ENCODE data around the gene NT5C.

NT5C gene

GRCh38 chr17:75102385-75102821 lies 29.1 kb downstream of the NT5C start:
- intact Hi-C loops (cut with DNase I) = no loop called here

GRCh38 chr17:75099881-75100595 lies 31.5 kb downstream of the NT5C start:
- intact Hi-C loops (cut with DNase I) = no loop called here
- DNase-seq = no peak

More at GRCh38 chr17:75102385-75102821, 29.1 kb downstream of the NT5C start:
- peak in 1 of 42 donors; percentile 39 for DNase-seq

DNA sequence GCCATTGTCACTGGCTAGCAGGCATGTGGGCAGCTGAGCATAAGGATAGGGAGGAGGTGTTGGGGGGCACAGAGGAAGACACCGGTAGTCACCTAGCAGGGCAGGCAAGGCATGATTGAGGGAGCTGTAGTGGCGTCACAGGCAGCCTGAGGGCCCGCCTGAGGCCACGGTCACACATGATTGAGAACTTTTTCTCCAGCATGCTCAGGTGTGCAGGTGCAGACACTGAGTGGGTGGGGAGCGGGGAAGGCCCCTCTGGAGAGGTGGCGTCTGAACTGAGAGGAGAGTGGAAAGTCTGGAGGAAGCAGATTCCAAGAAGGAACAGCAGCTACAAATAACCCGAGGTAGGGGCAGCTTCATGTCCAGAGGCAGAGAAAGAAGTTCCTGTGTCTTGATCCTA lies 32.7 kb downstream of the NT5C start:
- intact Hi-C loops (cut with DNase I) = no loop called here
- no peak for DNase-seq

DNA sequence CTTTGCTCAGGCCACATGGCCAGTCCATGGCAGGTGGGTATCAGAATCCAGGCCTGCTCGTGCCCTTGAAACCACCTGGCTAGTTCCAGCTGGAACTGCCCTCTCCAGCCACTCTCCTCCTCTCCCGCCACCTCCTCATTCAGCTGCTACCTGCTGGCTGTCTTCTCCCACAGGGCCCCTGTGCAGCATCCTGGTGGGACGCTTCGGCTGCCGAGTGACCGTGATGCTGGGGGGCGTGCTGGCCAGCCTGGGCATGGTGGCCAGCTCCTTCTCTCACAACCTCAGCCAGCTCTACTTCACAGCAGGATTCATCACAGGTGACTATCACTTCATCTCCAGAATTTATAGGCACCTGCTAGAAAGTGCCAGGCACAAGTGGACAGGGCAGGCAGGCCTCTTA lies 33.7 kb downstream of the NT5C start:
- intact Hi-C loops (cut with DNase I) = no loop called here
- DNase-seq = no peak

GRCh38 chr17:75096082-75096625 lies 35.4 kb downstream of the NT5C start:
- peak in 8 of 42 donors; percentile 28 to 59 (median 42) for DNase-seq
- intact Hi-C loops (cut with DNase I) = no loop called here

- intact Hi-C loops (cut with DNase I) = no loop called here
- DNase-seq = no peak
These were observed 36.6 kb downstream of the NT5C start for GRCh38 chr17:75094871-75095399.

- intact Hi-C loops (cut with DNase I) = no loop called here
- DNase-seq = no peak
These were observed 37.9 kb downstream of the NT5C start for GRCh38 chr17:75093548-75094158.

- intact Hi-C loops (cut with DNase I) = no loop called here
These were observed 39.7 kb downstream of the NT5C start for GRCh38 chr17:75091855-75092327.

GRCh38 chr17:75090871-75091854 lies 40.4 kb downstream of the NT5C start:
- intact Hi-C loops (cut with DNase I) = no loop called here

More at GRCh38 chr17:75091855-75092327, 39.7 kb downstream of the NT5C start:
- DNase-seq = no peak

GRCh38 chr17:75088465-75089417 lies 42.8 kb downstream of the NT5C start:
- DNase-seq = no peak
- intact Hi-C loops (cut with DNase I) = no loop called here

More at GRCh38 chr17:75090871-75091854, 40.4 kb downstream of the NT5C start:
- DNase-seq = no peak

DNA sequence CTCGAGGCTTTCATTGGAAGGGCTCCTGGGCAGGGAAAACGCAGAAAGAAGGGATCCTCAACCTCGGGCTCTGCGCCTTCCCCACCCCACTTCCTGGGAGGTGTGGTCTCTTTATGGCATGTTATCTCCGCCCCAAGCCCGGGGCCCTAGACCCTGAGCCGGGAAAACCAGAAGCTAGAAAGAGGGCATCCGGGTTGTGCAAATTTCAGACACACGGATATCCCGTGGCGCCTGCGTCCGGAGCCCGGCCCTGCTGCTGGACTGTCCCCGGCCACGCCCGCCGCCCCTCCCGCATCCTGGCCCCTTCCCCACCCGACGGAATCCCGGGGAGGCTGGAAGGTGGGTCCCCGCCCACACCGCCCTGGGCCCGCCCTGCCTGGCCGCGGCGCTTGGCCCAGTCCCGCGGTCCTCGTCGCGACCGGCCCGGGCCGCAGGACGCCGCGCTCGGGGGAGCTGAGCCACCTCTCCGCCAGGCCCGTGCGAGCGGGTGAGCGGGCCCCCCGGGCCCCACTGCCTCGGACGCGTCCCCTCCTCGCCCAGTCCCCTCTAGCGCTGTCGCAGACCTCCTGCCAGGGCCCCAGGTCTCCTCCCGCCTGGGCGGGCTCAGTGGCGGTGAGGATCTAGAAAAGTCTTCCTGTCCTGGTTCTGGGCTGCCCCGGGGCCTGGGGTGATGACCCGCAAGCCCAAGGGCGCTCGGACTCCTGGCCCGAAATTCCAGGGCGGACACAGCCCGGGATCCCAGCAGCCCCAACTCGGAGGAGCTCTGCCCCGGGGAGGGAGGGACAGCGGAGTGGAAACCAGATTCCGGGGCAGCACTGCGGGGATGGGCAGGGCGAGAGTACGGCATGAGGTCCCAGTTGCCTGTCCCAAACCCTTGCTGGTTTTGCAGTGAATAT lies 43.7 kb downstream of the NT5C start, which contains the start of gene SLC16A5:
SLC16A5 (plus strand) TSS at position 397 of the 896 bp plus-strand sequence. CDS start 5,683 bp downstream, outside the sequence.
- DNase-seq = peak in 29 of 42 donors; percentile 18 to 64 (median 41)
- intact Hi-C loops (cut with DNase I) = no loop called here

- intact Hi-C loops (cut with DNase I) = no loop called here
- no peak for DNase-seq
These were observed 44.4 kb downstream of the NT5C start for GRCh38 chr17:75087182-75087557.

DNA sequence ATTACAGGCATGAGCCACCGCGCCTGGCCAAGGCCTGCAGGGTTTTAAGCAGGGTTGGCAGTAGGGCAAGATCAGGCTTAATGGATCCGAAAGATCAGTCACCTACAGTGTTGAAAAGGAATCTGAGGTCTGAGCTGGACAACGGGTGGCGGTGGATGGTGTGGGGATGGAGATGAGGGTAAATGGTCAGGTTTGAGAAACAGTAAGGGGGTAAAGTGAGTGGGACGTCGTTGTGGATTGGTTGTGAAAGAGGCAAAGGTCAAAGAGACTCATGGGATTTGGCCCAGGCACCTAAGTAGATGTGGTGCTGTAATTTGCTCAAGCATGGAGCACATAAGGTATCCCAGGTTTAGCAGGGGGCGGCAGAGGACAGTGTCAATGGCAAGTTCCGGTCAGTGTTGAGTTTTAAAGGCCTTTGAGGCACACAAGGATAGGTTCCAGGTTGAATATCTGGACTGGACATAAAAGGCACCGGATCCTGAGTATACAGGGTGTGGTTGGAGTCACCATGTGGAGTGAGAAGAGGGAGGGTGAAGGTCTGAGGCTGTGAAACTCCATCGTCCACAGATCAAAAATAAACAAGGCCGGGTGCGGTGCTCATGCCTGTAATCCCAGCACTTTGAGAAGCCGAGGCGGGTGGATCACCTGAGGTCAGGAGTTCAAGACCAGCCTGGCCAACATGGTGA lies 44.9 kb downstream of the NT5C start:
- DNase-seq = no peak
- intact Hi-C loops (cut with DNase I) = no loop called here

DNA sequence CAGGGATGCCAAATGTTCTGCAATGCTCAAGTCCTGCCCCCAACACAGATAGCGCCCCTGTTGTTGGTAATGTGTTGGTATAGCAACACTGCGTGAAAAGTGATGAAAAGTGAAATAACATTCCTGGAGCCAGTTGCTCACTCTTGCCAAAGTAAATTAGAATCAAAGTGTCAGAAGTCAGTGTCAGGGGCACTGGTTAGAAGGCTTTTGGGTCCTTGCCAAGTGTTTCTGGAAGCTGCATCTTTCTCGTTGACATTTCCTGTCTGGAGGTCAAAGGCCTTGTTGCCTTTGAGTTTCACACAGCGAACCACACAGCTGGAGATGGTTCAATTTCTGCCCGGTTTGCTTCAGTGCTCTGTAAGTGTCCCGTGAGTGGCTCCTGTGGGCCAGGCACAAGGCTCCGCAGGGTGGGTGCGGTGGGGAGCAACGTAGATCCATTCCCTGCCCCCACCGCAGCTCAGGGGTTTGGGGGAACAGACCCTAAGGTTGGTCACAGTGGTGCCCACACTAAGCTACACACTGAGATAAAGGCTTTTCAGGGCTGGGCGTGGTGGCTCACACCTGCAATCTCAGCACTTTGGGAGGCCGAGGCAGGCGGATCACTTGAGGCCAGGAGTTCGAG lies 47.4 kb downstream of the NT5C start:
- intact Hi-C loops (cut with DNase I) = no loop called here
- DNase-seq = no peak

DNA sequence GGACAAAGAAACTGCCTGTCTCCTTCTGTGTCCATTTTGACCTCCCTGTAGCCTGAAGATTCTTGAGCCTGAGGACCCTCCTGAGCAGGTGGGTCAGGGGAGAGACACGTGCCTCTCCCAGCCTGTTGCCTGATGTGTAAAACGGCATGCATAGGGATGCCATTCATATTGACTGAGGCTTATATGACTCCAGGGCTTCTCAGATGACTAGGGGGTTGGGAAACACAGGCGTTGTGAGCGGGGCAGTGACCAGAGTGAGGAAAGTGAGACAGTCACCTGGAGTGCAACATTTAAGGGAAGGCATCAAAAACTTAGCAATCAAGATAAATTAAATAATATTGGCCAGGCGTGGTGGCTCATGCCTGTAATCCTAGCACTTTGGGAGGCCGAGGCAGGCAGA lies 48.9 kb downstream of the NT5C start:
- intact Hi-C loops (cut with DNase I) = no loop called here
- no peak for DNase-seq
